HG02763 (cell line): ENCODE results near the gene EMD.
"Not testable (repeated sequence)": the region's sequence is repeated elsewhere in the genome, so short reads cannot be mapped to it uniquely, and the experiment has no call there.

Experiments
- ATAC-seq: cut with Tn5 transposase; IDR thresholded peaks from one replicate; pipeline ENCODE4 v1.9.1; 2021; ENCODE audit warnings: mild to moderate bottlenecking, moderate library complexity; ENCODE audit not compliant: unreplicated experiment

EMD gene

GRCh38 chrX:154389812-154390747 lies 11.0 kb downstream of the EMD start:
- peak; percentile 66 for ATAC-seq

- not testable (repeated sequence) for ATAC-seq
Measured at GRCh38 chrX:154396363-154396762, 17.3 kb downstream of the EMD start.

DNA sequence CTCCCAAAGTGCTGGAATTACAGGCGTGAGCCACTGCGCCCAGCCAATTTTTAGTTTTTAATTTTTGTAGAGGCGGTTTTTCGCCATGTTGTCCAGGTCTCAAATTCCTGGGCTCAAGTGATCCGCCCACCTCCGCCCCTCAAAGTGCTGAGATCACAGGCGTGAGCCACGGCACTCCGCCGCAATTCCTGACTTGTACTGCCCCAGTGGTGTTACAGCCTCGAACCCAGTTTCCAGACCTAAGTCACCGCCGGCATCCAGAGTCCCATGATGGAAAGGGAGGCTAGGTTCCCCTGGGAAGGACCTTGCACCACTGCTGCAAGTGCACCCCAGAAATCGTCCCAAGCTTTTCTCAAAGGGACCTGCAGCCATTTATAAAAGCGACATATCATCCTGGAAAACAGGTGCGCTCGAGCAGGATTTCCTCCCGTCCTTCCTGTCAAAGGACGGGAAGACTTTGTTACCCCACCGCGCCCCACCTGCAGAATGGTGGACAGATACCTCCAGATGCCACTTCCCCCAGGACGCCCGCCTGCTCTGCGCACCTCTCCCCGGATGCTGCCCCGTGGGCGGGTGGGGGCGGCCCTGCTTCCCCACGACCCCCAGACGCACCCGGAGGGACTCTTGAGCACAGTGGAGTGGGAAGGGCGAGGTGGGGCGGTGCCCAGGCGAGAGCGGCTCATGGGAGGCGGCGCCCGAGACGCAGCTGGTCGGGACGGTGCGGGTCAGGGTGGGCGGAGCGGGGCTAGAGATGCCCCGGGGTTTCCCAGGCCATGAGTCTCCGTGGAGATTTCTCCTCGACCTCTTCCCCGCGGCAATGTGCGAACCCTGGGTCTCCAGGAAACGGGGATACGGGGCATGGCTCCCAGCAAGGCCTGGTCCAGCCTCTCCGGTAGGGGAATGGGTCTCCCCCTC lies 18.1 kb downstream of the EMD start:
- ATAC-seq: peak; percentile 64

- ATAC-seq: peak; percentile 77
Measured at GRCh38 chrX:154397888-154398667, 19.0 kb downstream of the EMD start, which contains the start of gene RPL10. TSS of gene RPL10 (plus strand) at chrX:154398377. CDS start at chrX:154398520, 143 bp downstream.

- no peak for ATAC-seq
Measured at GRCh38 chrX:154398668-154399526, 19.8 kb downstream of the EMD start.

GRCh38 chrX:154399527-154400368 lies 20.7 kb downstream of the EMD start:
- ATAC-seq: no peak

DNA sequence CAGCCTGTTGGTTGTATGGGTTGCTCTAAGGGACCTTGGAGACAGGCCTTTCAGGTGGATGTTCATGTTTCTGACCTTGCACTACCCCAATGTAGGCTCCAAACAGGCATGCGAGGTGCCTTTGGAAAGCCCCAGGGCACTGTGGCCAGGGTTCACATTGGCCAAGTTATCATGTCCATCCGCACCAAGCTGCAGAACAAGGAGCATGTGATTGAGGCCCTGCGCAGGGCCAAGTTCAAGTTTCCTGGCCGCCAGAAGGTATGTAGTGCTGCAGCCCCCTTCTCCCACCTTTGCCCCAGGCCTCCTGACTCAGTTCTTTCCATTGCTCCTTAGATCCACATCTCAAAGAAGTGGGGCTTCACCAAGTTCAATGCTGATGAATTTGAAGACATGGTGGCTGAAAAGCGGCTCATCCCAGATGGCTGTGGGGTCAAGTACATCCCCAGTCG lies 21.3 kb downstream of the EMD start:
- ATAC-seq: not testable (repeated sequence)

GRCh38 chrX:154401045-154401799 lies 22.1 kb downstream of the EMD start:
- no peak for ATAC-seq

- ATAC-seq: no peak
Measured at GRCh38 chrX:154401918-154402621, 23.0 kb downstream of the EMD start.

DNA sequence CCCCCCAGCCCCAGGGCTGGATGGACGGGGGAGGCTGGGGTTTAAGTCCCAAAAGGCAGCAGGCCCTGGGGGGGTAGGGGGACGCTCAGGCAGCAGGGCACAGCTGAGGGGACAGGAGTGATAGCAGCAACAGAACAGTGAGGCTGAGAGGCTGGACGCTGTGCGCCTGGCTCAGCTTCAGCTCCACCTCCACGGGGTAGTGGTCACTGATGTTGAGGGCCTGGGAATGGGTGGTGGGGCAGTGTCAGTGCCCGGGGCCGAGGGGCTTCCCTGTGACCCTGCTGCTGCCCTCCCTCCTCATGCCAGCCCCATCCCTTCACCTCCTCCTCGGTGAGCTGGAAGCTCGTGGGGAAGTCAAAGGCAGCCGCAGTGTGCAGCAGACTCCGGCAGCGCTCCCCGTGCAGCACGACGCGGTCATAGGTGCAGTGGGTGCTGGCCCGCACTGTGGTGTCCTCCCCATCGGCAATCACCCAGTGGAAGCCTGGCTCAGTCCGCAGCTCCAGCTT lies 23.6 kb downstream of the EMD start:
- no peak for ATAC-seq

DNA sequence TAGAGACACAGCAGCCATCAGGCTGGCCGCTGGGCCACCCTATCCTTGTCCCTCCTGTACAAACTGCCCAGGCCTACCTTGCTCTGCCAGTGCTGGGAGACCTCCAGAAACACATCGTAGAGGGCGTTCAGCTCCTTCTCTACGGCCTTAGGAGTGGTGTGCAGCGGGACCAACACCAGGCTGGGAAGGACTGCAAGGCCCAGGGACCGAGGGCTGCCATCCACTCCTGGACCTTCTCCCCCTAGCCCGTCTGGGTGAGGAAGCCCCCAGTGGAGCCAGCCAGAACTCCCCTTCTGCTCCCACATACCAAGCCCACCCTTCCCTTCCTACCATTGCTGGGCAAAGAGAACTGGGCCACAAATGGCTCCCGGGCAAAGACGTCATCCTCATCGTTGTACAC lies 24.1 kb downstream of the EMD start:
- no peak for ATAC-seq

DNA sequence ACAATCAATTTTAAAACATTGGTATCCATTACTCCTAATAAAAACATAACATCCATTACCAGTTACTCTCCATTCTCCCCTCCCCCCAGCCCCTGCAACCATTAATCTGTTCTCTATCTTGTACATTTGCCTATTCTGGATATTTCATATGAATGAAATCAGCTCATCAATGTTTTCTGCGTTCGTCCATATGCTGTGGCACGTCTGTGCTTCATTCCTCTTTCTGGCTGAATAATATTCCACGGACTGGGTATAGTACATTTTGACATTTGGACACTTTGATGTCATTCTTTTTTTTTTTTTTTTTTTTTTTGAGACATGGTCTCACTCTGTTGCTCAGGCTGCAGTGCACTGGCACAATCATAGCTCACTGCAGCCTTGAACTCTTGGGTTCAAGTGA lies 24.8 kb downstream of the EMD start:
- no peak for ATAC-seq

GRCh38 chrX:154404625-154405192 lies 25.6 kb downstream of the EMD start:
- ATAC-seq: no peak

DNA sequence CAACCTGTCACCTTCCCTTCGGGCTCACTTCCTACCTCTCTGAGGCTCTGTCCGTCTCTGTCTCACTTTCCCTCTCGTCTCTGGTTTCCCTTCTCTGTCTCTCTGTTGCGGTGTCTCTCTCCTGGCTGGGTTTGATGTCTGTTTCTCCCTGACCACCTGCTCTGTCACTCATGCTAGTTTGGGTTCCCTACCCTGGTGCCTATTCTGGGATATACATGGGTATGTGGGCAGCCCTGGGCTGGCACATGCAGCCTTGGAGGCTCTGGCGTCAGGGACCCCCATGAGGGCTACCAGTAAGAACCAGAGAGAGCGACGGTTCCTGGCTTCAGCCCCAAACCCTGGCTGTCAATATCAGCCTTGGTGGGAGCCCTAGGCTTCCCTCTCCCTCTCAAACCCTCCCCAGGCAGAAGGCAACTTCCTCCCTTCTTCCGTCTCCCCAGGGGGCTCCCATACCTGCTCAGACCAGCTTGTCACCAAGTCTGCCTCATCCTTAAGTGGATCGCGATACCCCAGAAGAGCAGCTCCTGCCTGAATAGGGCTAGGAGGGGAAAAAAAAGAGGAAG lies 29.6 kb downstream of the EMD start:
- ATAC-seq: no peak

DNA sequence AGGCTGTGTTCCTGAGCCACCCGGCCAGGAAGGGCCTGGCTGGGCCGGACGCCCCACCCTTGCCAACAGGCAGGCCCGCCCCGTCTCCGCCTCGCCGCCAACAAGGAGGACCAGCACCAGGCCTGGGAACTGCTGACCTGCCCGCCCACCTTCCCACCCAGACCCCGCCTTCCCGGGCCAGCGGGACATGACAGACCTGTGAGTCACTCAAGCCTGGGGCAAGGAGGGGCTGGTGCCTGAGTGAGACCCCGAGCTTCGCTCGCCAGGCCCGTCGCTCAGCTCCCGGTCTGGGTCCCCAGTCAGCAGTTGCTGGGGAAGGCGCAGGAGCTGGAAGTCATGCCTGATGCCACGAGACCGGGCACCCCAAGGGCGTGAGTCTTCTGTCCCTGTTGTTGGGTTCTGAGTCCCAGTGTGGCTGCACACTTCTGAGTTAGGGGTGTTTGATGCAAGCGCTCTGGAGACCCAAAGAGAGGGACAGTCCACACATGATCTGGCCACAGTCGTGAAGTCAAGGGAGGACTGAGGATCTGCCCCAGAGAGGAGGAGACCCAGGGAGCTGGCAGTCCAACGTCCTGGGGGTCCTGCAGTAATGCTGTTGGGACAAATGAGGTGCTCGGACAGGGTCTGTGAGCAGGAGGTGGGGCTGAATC lies 30.3 kb downstream of the EMD start, which contains the start of gene DNASE1L1:
Gene DNASE1L1, minus strand, starts transcription at position 33 of the 650 bp plus-strand sequence. CDS start 3,686 bp downstream, outside the sequence.
- no peak for ATAC-seq

GRCh38 chrX:154411981-154412340 lies 32.9 kb downstream of the EMD start:
- peak; percentile 54 for ATAC-seq
